ENCODE data around the gene SCGB3A2. TPM values are rescaled to one million over a fixed set of nuclear protein-coding genes. Genes with fewer than 3 reads are reported as not detected.

SCGB3A2 gene
- 2.5 TPM for polyA plus RNA-seq (2013, experiment 1 of 4)
- 4.4 TPM for polyA plus RNA-seq (2013, experiment 2 of 4)
- 4.4 TPM for polyA plus RNA-seq (2013, experiment 3 of 4)
- polyA plus RNA-seq (2013, experiment 4 of 4): 4.5 TPM

GRCh38 chr5:147878066-147878759, at the start of gene SCGB3A2:
TSS of gene SCGB3A2 (plus strand) at chr5:147878711. CDS start at chr5:147878804, 93 bp downstream.
- no peak within 1 kb of the TSS for H3K4me3 ChIP-seq (ENCODE audit: insufficient read depth, low read depth, low read length)
- no peak within 1 kb of the TSS for H3K27ac ChIP-seq (ENCODE audit: insufficient read depth, low read depth, low read length, poor library complexity, severe bottlenecking)
- H3K27me3 ChIP-seq (ENCODE audit: control insufficient read depth, insufficient read depth, low read length, poor library complexity, severe bottlenecking): peaks cover 6% of the 10 kb centered on the region
- no peaks in the 10 kb centered on the region for H3K36me3 ChIP-seq (ENCODE audit: control insufficient read depth, insufficient read depth, low read length)
- H3K9me3 ChIP-seq (ENCODE audit: control insufficient read depth, low read length): no peaks in the 10 kb centered on the region
- H3K4me1 ChIP-seq (ENCODE audit: control insufficient read depth, insufficient read depth, low read length): peaks cover 10% of the 10 kb centered on the region
- WGBS, 2 experiments: 90 to 96% methylated on average over 2 of the region's 2 CpGs

DNA sequence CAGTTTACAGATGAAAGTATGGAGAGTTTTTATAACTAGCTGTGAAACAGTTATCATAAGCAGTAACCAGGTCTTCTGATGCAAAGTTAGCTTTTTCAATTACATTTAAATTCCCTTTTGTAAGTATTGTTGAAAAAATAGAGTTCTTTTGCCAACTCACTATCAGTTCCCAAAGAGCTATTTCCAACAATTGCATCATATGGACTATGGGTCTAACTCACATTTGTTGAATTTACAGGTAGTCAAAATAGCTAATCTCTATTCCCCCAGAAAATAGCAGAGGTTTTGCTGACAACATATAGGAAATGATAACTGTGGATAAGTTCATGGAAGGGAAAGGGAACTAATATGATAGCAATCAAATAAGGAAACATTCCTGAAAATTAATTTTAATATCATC, 48.5 kb upstream of the SCGB3A2 start:
- H3K4me3 ChIP-seq (ENCODE audit: insufficient read depth, low read depth, low read length): no peak overlapping the region
- H3K9me3 ChIP-seq (ENCODE audit: control insufficient read depth, low read length): no peaks in the 10 kb centered on the region
- H3K36me3 ChIP-seq (ENCODE audit: control insufficient read depth, insufficient read depth, low read length): no peaks in the 10 kb centered on the region
- no peaks in the 10 kb centered on the region for H3K27me3 ChIP-seq (ENCODE audit: control insufficient read depth, insufficient read depth, low read length, poor library complexity, severe bottlenecking)
- H3K4me1 ChIP-seq (ENCODE audit: control insufficient read depth, insufficient read depth, low read length): no peaks in the 10 kb centered on the region
- H3K27ac ChIP-seq (ENCODE audit: insufficient read depth, low read depth, low read length, poor library complexity, severe bottlenecking): no peak overlapping the region

DNA sequence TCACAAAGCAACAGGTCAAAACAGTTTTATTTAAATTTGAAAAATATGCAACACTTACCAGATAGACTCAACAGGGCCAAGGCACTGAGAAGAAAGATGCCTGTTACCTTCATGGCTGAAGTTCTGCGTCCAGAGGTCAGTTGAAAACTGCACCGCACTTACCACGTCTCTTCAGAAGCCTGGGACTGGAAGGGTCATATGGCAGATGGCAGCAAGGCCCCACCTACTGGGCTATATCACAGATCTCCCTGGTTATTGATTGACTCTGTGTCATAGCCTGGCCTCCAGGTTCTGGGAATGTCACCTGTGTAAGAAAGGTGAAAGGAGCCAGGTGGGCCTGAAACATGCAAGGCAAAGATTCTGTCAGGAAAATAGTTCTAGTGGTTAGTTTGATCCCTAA, 47.0 kb upstream of the SCGB3A2 start, which contains the start of gene SPINK1:
Gene SPINK1, minus strand, starts transcription at position 207 of the 400 bp plus-strand sequence. Its CDS starts 94 bp downstream, at position 113.
- Histone ChIP-seq H3K4me3 (ENCODE audit: insufficient read depth, low read depth, low read length) (no peak within 1 kb of the TSS), H3K9me3 (ENCODE audit: control insufficient read depth, low read length) (no peaks in the 10 kb centered on the region), H3K36me3 (ENCODE audit: control insufficient read depth, insufficient read depth, low read length) (no peaks in the 10 kb centered on the region), H3K27ac (ENCODE audit: insufficient read depth, low read depth, low read length, poor library complexity, severe bottlenecking) (no peak within 1 kb of the TSS), H3K4me1 (ENCODE audit: control insufficient read depth, insufficient read depth, low read length) (no peaks in the 10 kb centered on the region), H3K27me3 (ENCODE audit: control insufficient read depth, insufficient read depth, low read length, poor library complexity, severe bottlenecking) (no peaks in the 10 kb centered on the region)
- 92 to 96% methylated on average over 3 of the region's 3 CpGs for WGBS, 2 experiments

DNA sequence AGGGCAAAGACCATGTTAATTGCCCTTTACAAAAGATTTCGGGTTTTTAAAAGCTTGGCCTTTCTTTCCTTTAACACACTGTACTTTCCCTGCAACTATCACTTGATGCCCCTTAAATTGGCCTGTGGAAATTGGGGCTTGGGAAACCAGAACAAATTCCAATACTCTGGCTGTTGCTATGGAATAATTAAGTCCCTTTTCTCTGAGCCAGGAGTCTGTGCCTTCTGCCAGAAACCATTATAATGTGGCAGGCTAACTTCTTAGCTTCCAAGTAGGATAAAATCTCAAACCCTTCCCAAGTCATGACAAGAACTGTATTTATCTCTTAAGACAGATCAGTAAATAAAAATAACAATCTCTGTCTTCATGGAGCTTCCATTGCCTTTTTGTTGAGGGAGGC, 46.0 kb upstream of the SCGB3A2 start:
- WGBS, 2 experiments: 86 to 100% methylated on average over 1 of the region's 1 CpG
- H3K27me3 ChIP-seq (ENCODE audit: control insufficient read depth, insufficient read depth, low read length, poor library complexity, severe bottlenecking): no peaks in the 10 kb centered on the region

DNA sequence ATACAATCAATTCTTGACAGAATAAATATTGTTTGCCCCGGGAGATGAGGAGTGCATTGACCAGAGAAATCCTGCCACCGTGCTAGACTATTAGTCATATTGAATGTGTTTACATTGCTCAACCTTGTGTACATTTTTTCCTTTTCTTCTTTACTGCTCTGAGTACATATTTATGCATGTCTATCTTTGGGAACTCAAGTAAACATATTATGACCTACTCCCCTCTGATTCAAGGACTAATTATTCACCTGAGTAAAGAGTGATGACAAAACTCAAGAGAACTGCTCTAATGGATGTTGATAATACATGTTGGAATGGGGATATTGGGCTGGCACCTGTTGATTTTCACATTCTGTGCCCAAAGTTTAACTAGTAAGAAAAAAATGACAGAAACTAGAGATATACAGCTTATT, 43.1 kb upstream of the SCGB3A2 start:
- Histone ChIP-seq H3K36me3 (ENCODE audit: control insufficient read depth, insufficient read depth, low read length) (no peaks in the 10 kb centered on the region), H3K9me3 (ENCODE audit: control insufficient read depth, low read length) (no peaks in the 10 kb centered on the region)
- 89 to 100% methylated on average over 1 to 2 of the region's 2 CpGs for WGBS, 2 experiments

More for the DNA sequence above, 46.0 kb upstream of the SCGB3A2 start:
- no peak overlapping the region for H3K4me3 ChIP-seq (ENCODE audit: insufficient read depth, low read depth, low read length)
- no peaks in the 10 kb centered on the region for H3K36me3 ChIP-seq (ENCODE audit: control insufficient read depth, insufficient read depth, low read length)
- H3K9me3 ChIP-seq (ENCODE audit: control insufficient read depth, low read length): no peaks in the 10 kb centered on the region
- no peaks in the 10 kb centered on the region for H3K4me1 ChIP-seq (ENCODE audit: control insufficient read depth, insufficient read depth, low read length)
- H3K27ac ChIP-seq (ENCODE audit: insufficient read depth, low read depth, low read length, poor library complexity, severe bottlenecking): no peak overlapping the region

GRCh38 chr5:147836439-147836838, 42.1 kb upstream of the SCGB3A2 start:
- H3K4me1 ChIP-seq (ENCODE audit: control insufficient read depth, insufficient read depth, low read length): no peaks in the 10 kb centered on the region
- no peaks in the 10 kb centered on the region for H3K36me3 ChIP-seq (ENCODE audit: control insufficient read depth, insufficient read depth, low read length)
- H3K4me3 ChIP-seq (ENCODE audit: insufficient read depth, low read depth, low read length): no peak overlapping the region
- no peak overlapping the region for H3K27ac ChIP-seq (ENCODE audit: insufficient read depth, low read depth, low read length, poor library complexity, severe bottlenecking)
- 92 to 95% methylated on average over 3 of the region's 3 CpGs for WGBS, 2 experiments
- H3K27me3 ChIP-seq (ENCODE audit: control insufficient read depth, insufficient read depth, low read length, poor library complexity, severe bottlenecking): no peaks in the 10 kb centered on the region
- no peaks in the 10 kb centered on the region for H3K9me3 ChIP-seq (ENCODE audit: control insufficient read depth, low read length)

More for the DNA sequence above, 43.1 kb upstream of the SCGB3A2 start:
- Histone ChIP-seq H3K27me3 (ENCODE audit: control insufficient read depth, insufficient read depth, low read length, poor library complexity, severe bottlenecking) (no peaks in the 10 kb centered on the region), H3K4me1 (ENCODE audit: control insufficient read depth, insufficient read depth, low read length) (no peaks in the 10 kb centered on the region), H3K4me3 (ENCODE audit: insufficient read depth, low read depth, low read length) (no peak overlapping the region), H3K27ac (ENCODE audit: insufficient read depth, low read depth, low read length, poor library complexity, severe bottlenecking) (no peak overlapping the region)

DNA sequence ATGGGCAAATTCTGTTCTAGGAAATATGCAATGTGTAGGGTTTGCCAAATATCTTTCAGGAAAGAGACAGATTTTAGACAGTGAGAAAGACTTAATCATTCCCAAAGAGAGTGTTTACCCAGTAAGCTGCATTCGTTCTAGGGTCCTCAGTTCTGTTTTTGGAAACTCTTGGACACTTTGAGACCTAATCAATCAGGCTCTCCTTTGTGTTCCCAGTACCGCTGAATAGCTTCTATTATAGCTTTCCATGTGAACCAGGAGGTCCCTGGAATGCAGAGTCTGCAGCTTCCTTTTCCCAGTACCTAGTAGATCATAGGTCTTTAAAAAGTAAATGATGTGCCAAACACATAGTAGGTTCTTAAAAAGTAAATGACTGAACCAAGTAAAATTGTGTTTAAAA, 35.6 kb upstream of the SCGB3A2 start:
- H3K27ac ChIP-seq (ENCODE audit: insufficient read depth, low read depth, low read length, poor library complexity, severe bottlenecking): no peak overlapping the region
- WGBS, 2 experiments: 85 to 86% methylated on average over 2 of the region's 2 CpGs
- H3K4me3 ChIP-seq (ENCODE audit: insufficient read depth, low read depth, low read length): no peak overlapping the region
- no peaks in the 10 kb centered on the region for H3K4me1 ChIP-seq (ENCODE audit: control insufficient read depth, insufficient read depth, low read length)
- H3K36me3 ChIP-seq (ENCODE audit: control insufficient read depth, insufficient read depth, low read length): no peaks in the 10 kb centered on the region
- no peaks in the 10 kb centered on the region for H3K9me3 ChIP-seq (ENCODE audit: control insufficient read depth, low read length)
- H3K27me3 ChIP-seq (ENCODE audit: control insufficient read depth, insufficient read depth, low read length, poor library complexity, severe bottlenecking): no peaks in the 10 kb centered on the region

DNA sequence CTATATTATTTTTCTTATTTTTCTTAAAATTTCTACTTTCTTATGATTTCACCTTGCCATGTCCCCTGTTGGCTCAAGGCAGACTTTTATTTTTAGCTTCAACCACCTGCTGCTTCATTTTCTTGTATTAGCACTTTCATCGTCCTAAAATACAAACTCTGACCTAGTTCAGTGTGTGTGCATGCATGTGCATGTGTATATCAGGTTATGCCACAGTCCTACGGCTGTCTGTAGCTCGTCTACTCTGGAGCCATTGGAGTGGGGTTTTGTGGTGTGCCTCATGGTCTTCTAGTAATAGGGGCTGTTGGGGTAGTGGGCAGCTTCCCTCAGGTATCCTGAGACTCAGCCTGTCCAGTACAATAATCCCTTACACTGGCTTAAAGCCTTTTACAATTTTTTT, 33.7 kb upstream of the SCGB3A2 start:
- 93 to 97% methylated on average over 3 of the region's 3 CpGs for WGBS, 2 experiments
- H3K36me3 ChIP-seq (ENCODE audit: control insufficient read depth, insufficient read depth, low read length): no peaks in the 10 kb centered on the region
- H3K9me3 ChIP-seq (ENCODE audit: control insufficient read depth, low read length): no peaks in the 10 kb centered on the region
- no peak overlapping the region for H3K4me3 ChIP-seq (ENCODE audit: insufficient read depth, low read depth, low read length)
- no peaks in the 10 kb centered on the region for H3K4me1 ChIP-seq (ENCODE audit: control insufficient read depth, insufficient read depth, low read length)
- no peak overlapping the region for H3K27ac ChIP-seq (ENCODE audit: insufficient read depth, low read depth, low read length, poor library complexity, severe bottlenecking)
- no peaks in the 10 kb centered on the region for H3K27me3 ChIP-seq (ENCODE audit: control insufficient read depth, insufficient read depth, low read length, poor library complexity, severe bottlenecking)

GRCh38 chr5:147845618-147846017, 32.9 kb upstream of the SCGB3A2 start:
- 94 to 95% methylated on average over 4 of the region's 4 CpGs for WGBS, 2 experiments
- Histone ChIP-seq H3K4me1 (ENCODE audit: control insufficient read depth, insufficient read depth, low read length) (no peaks in the 10 kb centered on the region), H3K27ac (ENCODE audit: insufficient read depth, low read depth, low read length, poor library complexity, severe bottlenecking) (no peak overlapping the region), H3K27me3 (ENCODE audit: control insufficient read depth, insufficient read depth, low read length, poor library complexity, severe bottlenecking) (no peaks in the 10 kb centered on the region), H3K36me3 (ENCODE audit: control insufficient read depth, insufficient read depth, low read length) (no peaks in the 10 kb centered on the region), H3K4me3 (ENCODE audit: insufficient read depth, low read depth, low read length) (no peak overlapping the region), H3K9me3 (ENCODE audit: control insufficient read depth, low read length) (no peaks in the 10 kb centered on the region)

- H3K4me3 ChIP-seq (ENCODE audit: insufficient read depth, low read depth, low read length): no peak overlapping the region
- no peaks in the 10 kb centered on the region for H3K36me3 ChIP-seq (ENCODE audit: control insufficient read depth, insufficient read depth, low read length)
- H3K27me3 ChIP-seq (ENCODE audit: control insufficient read depth, insufficient read depth, low read length, poor library complexity, severe bottlenecking): no peaks in the 10 kb centered on the region
- H3K9me3 ChIP-seq (ENCODE audit: control insufficient read depth, low read length): no peaks in the 10 kb centered on the region
- no peaks in the 10 kb centered on the region for H3K4me1 ChIP-seq (ENCODE audit: control insufficient read depth, insufficient read depth, low read length)
- no peak overlapping the region for H3K27ac ChIP-seq (ENCODE audit: insufficient read depth, low read depth, low read length, poor library complexity, severe bottlenecking)
- WGBS, 2 experiments: 88 to 90% methylated on average over 2 of the region's 2 CpGs
Measured at GRCh38 chr5:147849226-147849625, 29.3 kb upstream of the SCGB3A2 start.

Data from ectodermal cell (in vitro differentiated cells).